ENCODE data around the gene NOL4L.

The NOL4L gene

DNA sequence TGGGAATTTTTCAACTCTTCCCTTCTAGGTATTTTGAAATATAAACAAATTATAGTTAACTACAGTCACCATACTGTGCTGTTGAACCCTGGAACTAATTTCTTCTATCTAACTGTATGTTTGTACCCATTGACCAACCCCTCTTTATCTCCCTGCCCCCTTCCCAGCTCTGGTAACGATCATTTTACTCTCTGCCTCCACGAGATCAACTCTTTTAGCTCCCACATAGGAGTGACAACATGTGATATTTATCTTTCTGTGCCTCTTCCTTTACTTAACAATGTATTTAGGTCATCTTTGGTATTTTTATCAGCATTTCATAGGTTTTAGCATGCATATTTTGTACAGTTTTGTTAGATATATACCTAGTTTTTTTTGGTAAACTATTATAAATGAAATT, 181.1 kb downstream of the NOL4L start:
- TF ChIP-seq ARNTL (CRISPR knock-in tag; IDR thresholded peaks at IDR 0.05; ENCODE audit: borderline replicate concordance, low read depth) (no peak), PPARA (CRISPR knock-in tag; IDR thresholded peaks at IDR 0.05; ENCODE audit: borderline replicate concordance) (no peak), CSDC2 (CRISPR knock-in tag; IDR thresholded peaks at IDR 0.05) (no peak), ZNF70 (CRISPR knock-in tag; IDR thresholded peaks at IDR 0.05) (no peak), RARB (CRISPR knock-in tag; IDR thresholded peaks at IDR 0.05) (no peak)
- ATAC-seq, result no peak

- no peak for ATAC-seq
- TF ChIP-seq TCF4 (CRISPR knock-in tag; IDR thresholded peaks at IDR 0.05; ENCODE audit: borderline replicate concordance), result no peak
- TF ChIP-seq ZC3H10 (CRISPR knock-in tag; IDR thresholded peaks at IDR 0.05), result no peak
- TF ChIP-seq TOX (CRISPR knock-in tag; IDR thresholded peaks at IDR 0.05; ENCODE audit: borderline replicate concordance), result no peak
- no peak for TF ChIP-seq GLIS3 (CRISPR knock-in tag; IDR thresholded peaks at IDR 0.05)
- TF ChIP-seq PPARA (CRISPR knock-in tag; IDR thresholded peaks at IDR 0.05; ENCODE audit: borderline replicate concordance), result no peak
- TF ChIP-seq, protein P1, sequence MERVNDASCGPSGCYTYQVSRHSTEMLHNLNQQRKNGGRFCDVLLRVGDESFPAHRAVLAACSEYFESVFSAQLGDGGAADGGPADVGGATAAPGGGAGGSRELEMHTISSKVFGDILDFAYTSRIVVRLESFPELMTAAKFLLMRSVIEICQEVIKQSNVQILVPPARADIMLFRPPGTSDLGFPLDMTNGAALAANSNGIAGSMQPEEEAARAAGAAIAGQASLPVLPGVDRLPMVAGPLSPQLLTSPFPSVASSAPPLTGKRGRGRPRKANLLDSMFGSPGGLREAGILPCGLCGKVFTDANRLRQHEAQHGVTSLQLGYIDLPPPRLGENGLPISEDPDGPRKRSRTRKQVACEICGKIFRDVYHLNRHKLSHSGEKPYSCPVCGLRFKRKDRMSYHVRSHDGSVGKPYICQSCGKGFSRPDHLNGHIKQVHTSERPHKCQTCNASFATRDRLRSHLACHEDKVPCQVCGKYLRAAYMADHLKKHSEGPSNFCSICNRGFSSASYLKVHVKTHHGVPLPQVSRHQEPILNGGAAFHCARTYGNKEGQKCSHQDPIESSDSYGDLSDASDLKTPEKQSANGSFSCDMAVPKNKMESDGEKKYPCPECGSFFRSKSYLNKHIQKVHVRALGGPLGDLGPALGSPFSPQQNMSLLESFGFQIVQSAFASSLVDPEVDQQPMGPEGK (CRISPR knock-in tag; IDR thresholded peaks at IDR 0.05; ENCODE audit: borderline replicate concordance), result no peak
- TF ChIP-seq OSR1 (CRISPR knock-in tag; IDR thresholded peaks at IDR 0.05), result no peak
- TF ChIP-seq, protein P2, sequence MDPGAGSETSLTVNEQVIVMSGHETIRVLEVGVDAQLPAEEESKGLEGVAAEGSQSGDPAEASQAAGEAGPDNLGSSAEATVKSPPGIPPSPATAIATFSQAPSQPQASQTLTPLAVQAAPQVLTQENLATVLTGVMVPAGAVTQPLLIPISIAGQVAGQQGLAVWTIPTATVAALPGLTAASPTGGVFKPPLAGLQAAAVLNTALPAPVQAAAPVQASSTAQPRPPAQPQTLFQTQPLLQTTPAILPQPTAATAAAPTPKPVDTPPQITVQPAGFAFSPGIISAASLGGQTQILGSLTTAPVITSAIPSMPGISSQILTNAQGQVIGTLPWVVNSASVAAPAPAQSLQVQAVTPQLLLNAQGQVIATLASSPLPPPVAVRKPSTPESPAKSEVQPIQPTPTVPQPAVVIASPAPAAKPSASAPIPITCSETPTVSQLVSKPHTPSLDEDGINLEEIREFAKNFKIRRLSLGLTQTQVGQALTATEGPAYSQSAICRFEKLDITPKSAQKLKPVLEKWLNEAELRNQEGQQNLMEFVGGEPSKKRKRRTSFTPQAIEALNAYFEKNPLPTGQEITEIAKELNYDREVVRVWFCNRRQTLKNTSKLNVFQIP (CRISPR knock-in tag; IDR thresholded peaks at IDR 0.05; ENCODE audit: borderline replicate concordance, low read depth), result no peak
- TF ChIP-seq CSDC2 (CRISPR knock-in tag; IDR thresholded peaks at IDR 0.05), result no peak
- TF ChIP-seq TSHZ2 (CRISPR knock-in tag; IDR thresholded peaks at IDR 0.05), result no peak
These were observed 184.7 kb downstream of the NOL4L start for GRCh38 chr20:32400476-32400875.

- no peak for ATAC-seq
- TF ChIP-seq OSR1 (CRISPR knock-in tag; IDR thresholded peaks at IDR 0.05) (no peak), ZFP3 (CRISPR knock-in tag; IDR thresholded peaks at IDR 0.05) (no peak), GLIS3 (CRISPR knock-in tag; IDR thresholded peaks at IDR 0.05) (no peak), TCF4 (CRISPR knock-in tag; IDR thresholded peaks at IDR 0.05; ENCODE audit: borderline replicate concordance) (no peak), ZFP30 (CRISPR knock-in tag; IDR thresholded peaks at IDR 0.05) (no peak), TSHZ2 (CRISPR knock-in tag; IDR thresholded peaks at IDR 0.05) (no peak)
- TF ChIP-seq, protein P3, sequence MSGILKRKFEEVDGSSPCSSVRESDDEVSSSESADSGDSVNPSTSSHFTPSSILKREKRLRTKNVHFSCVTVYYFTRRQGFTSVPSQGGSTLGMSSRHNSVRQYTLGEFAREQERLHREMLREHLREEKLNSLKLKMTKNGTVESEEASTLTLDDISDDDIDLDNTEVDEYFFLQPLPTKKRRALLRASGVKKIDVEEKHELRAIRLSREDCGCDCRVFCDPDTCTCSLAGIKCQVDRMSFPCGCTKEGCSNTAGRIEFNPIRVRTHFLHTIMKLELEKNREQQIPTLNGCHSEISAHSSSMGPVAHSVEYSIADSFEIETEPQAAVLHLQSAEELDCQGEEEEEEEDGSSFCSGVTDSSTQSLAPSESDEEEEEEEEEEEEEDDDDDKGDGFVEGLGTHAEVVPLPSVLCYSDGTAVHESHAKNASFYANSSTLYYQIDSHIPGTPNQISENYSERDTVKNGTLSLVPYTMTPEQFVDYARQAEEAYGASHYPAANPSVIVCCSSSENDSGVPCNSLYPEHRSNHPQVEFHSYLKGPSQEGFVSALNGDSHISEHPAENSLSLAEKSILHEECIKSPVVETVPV (CRISPR knock-in tag; IDR thresholded peaks at IDR 0.05), result no peak
These were observed 187.5 kb downstream of the NOL4L start for GRCh38 chr20:32397567-32398084.

DNA sequence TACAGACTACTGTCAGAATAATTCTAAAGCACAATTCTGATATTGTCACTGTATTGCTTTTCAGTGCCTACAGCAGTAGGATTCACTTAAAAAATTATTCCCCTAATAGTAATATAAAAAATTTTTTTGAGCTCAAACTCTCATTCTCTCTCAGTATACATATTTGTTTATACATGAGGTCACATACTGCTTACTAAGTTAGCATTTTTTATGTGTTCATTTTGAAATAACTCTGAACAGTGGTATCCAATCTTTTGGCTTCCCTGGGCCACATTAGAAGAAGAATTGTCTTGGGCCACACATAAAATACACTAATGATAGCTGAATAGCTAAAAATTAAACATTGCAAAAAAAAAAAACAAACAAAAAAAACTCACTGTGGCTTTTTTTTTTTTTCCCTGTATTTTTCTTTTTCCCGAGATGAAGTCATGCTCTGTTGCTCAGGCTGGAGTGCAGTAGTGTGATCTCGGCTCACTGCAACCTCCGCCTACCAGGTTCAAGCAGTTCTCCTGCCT, 188.4 kb downstream of the NOL4L start:
- no peak for ATAC-seq
- TF ChIP-seq TSHZ2 (CRISPR knock-in tag; IDR thresholded peaks at IDR 0.05), result no peak
- TF ChIP-seq, protein P4, sequence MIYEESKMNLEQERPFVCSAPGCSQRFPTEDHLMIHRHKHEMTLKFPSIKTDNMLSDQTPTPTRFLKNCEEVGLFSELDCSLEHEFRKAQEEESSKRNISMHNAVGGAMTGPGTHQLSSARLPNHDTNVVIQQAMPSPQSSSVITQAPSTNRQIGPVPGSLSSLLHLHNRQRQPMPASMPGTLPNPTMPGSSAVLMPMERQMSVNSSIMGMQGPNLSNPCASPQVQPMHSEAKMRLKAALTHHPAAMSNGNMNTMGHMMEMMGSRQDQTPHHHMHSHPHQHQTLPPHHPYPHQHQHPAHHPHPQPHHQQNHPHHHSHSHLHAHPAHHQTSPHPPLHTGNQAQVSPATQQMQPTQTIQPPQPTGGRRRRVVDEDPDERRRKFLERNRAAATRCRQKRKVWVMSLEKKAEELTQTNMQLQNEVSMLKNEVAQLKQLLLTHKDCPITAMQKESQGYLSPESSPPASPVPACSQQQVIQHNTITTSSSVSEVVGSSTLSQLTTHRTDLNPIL (CRISPR knock-in tag; IDR thresholded peaks at IDR 0.05; ENCODE audit: low read depth), result no peak
- TF ChIP-seq PPARA (CRISPR knock-in tag; IDR thresholded peaks at IDR 0.05; ENCODE audit: borderline replicate concordance), result no peak
- no peak for TF ChIP-seq ZNF565 (CRISPR knock-in tag; conservative IDR thresholded peaks at IDR 0.05; ENCODE audit: low read depth)
- no peak for TF ChIP-seq ZFP3 (CRISPR knock-in tag; IDR thresholded peaks at IDR 0.05)
- TF ChIP-seq ZC3H10 (CRISPR knock-in tag; IDR thresholded peaks at IDR 0.05), result no peak

Data from SK-N-SH treated with all-trans-retinoic acid at 6 μM for 48 hours (cell line).